Upper lobe of left lung (tissue), 6 donors: ENCODE measurements around the gene WDR49. TPM values are rescaled to one million over a fixed set of nuclear protein-coding genes. Genes with fewer than 3 reads are reported as not detected.

ENCODE experiments used
- ATAC-seq, 2 donors: fragments of 200-7000 bp; cut with Tn5 transposase; one replicate each; pipeline ENCODE4 v1.9.1; 2022; ENCODE audit warnings: mild to moderate bottlenecking in 2 of 2, moderate library complexity in 2 of 2; ENCODE audit not compliant: low FRiP score in 2 of 2
- DNase-seq, 2 donors: peaks; one replicate each; pipeline ENCODE4 v3.0.0-alpha.2; 2019 to 2020
- H3K27ac ChIP-seq, 4 donors: fragments of 200-600 bp; sonication (generic); one replicate each; pipeline ENCODE4 v1.5.1; 2016 to 2019
- H3K27me3 ChIP-seq, 4 donors: fragments of 200-600 bp; sonication (generic); one replicate each; pipeline ENCODE4 v1.5.1; 2017 to 2019
- H3K36me3 ChIP-seq, 4 donors: fragments of 200-600 bp; sonication (generic); one replicate each; pipeline ENCODE4 v1.5.1; 2016 to 2019
- H3K4me1 ChIP-seq, 4 donors: fragments of 200-600 bp; sonication (generic); one replicate each; pipeline ENCODE4 v1.5.1; 2018 to 2019
- H3K4me3 ChIP-seq, 4 donors: fragments of 200-600 bp; sonication (generic); one replicate each; pipeline ENCODE4 v1.5.1; 2017 to 2019; ENCODE audit warnings: mild to moderate bottlenecking in 2 of 4, moderate library complexity in 1 of 4
- H3K9me3 ChIP-seq, 4 donors: fragments of 200-600 bp; sonication (generic); one replicate each; pipeline ENCODE4 v1.5.1; 2018 to 2019
- CTCF ChIP-seq, 6 experiments: fragments of 450-650 bp in 4 of 6; fragments of 200-600 bp in 2 of 6; sonication (generic) in 2 of 6; IDR thresholded peaks; one replicate each; pipeline ENCODE4 v1.5.1; 2016 to 2019; ENCODE audit warnings: antibody characterized with exemption in 6 of 6
- EP300 ChIP-seq, 4 donors: sonication (generic); formaldehyde crosslinking; IDR thresholded peaks; one replicate each; pipeline ENCODE4 v1.5.1; 2017; ENCODE audit warnings: antibody characterized with exemption in 4 of 4, control low read depth in 2 of 4
- POLR2A ChIP-seq, 4 donors: fragments of 450-650 bp; IDR thresholded peaks; one replicate each; pipeline ENCODE4 v1.5.1; 2016 to 2017; ENCODE audit warnings: antibody characterized with exemption in 4 of 4, mild to moderate bottlenecking in 2 of 4
- POLR2AphosphoS5 ChIP-seq, 2 donors: sonication (generic); formaldehyde crosslinking; IDR thresholded peaks; one replicate each; pipeline ENCODE4 v1.5.1; 2017; ENCODE audit warnings: antibody characterized with exemption in 2 of 2
- WGBS, 2 donors: methylation state at CpG; one replicate each; pipeline ENCODE4 v1.1.5; 2017 to 2018; 5-methylcytosine and 5-hydroxymethylcytosine counted together
- total RNA-seq, 6 donors: library from RNA; depleted of rRNA in 4 of 6; stranded (reverse); fragments of >200 nt in 4 of 6; gene quantifications; one replicate each; pipeline versions ENCODE4 v1.1.0 to v1.2.1, GENCODE V29; 2016 to 2021
- donor health status: DM: no; HTN: no; CAD: no; lungs with moderate emphysema.
- donor health status: DM: no; HTN: yes; CAD: no; lungs with severe emphysema.

WDR49 gene
- total RNA-seq, 6 donors from 2014 or later: 2.6 to 37.3 (median 11.8) TPM

GRCh38 chr3:167491621-167492020 lies 162.1 kb downstream of the WDR49 start:
- Histone ChIP-seq H3K9me3 (no peaks in the 10 kb centered on the region), H3K4me3 (no peak overlapping the region), H3K27me3 (no peaks in the 10 kb centered on the region), H3K36me3 (no peaks in the 10 kb centered on the region), H3K4me1 (no peaks in the 10 kb centered on the region), H3K27ac (no peak overlapping the region)
- no peak for ATAC-seq
- no peak for DNase-seq
- TF ChIP-seq EP300 (IDR thresholded peaks at IDR 0.05): no peak
- TF ChIP-seq CTCF (IDR thresholded peaks at IDR 0.05): no peak

DNA sequence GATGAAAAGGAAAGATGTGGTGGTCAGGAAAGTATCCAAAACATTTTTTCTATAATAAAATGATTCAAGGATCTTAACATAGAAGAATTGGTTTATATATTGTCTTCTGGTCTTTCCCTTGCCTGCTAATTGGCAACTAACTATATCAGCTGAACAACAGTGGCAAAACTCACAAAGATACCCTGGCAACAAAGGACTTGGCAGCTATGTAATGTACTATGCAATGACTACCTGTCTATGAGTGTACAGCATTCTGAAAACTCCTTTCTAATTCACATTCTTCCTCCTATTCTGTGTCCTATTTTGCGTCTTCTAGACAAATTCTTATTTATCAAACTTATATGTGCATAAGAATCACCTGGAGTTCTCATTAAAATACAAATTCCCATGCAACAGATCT lies 164.2 kb downstream of the WDR49 start:
- ATAC-seq (no peak), DNase-seq (no peak)
- Histone ChIP-seq H3K27me3 (no peaks in the 10 kb centered on the region), H3K9me3 (no peaks in the 10 kb centered on the region), H3K36me3 (no peaks in the 10 kb centered on the region), H3K4me1 (no peaks in the 10 kb centered on the region), H3K27ac (no peak overlapping the region), H3K4me3 (no peak overlapping the region)
- TF ChIP-seq POLR2A (IDR thresholded peaks at IDR 0.05) (no peak), POLR2AphosphoS5 (IDR thresholded peaks at IDR 0.05) (no peak), CTCF (IDR thresholded peaks at IDR 0.05) (no peak), EP300 (IDR thresholded peaks at IDR 0.05) (no peak)
- 88 to 91% methylated on average over 1 of the region's 1 CpG for WGBS, 2 donors

- Histone ChIP-seq H3K36me3 (no peaks in the 10 kb centered on the region), H3K4me1 (no peaks in the 10 kb centered on the region), H3K27me3 (no peaks in the 10 kb centered on the region), H3K4me3 (no peak overlapping the region), H3K9me3 (no peaks in the 10 kb centered on the region), H3K27ac (no peak overlapping the region)
- ATAC-seq: no peak
- WGBS, 2 donors: 52 to 69% methylated on average over 3 of the region's 3 CpGs
- TF ChIP-seq POLR2A (IDR thresholded peaks at IDR 0.05) (no peak), CTCF (IDR thresholded peaks at IDR 0.05) (no peak), POLR2AphosphoS5 (IDR thresholded peaks at IDR 0.05) (no peak), EP300 (IDR thresholded peaks at IDR 0.05) (no peak)
- no peak for DNase-seq
Measured at GRCh38 chr3:167487556-167487955, 166.2 kb downstream of the WDR49 start.

- H3K9me3 ChIP-seq: no peaks in the 10 kb centered on the region
- H3K4me1 ChIP-seq: no peaks in the 10 kb centered on the region
- no peak overlapping the region for H3K4me3 ChIP-seq
- WGBS, 2 donors: 46% methylated on average over 2 of the region's 2 CpGs
- TF ChIP-seq EP300 (IDR thresholded peaks at IDR 0.05) (no peak), POLR2AphosphoS5 (IDR thresholded peaks at IDR 0.05) (no peak), CTCF (IDR thresholded peaks at IDR 0.05) (no peak), POLR2A (IDR thresholded peaks at IDR 0.05) (no peak)
- DNase-seq: no peak
- no peaks in the 10 kb centered on the region for H3K27me3 ChIP-seq
- ATAC-seq: no peak
- no peak overlapping the region for H3K27ac ChIP-seq
- no peaks in the 10 kb centered on the region for H3K36me3 ChIP-seq
Measured at GRCh38 chr3:167484551-167484950, 169.2 kb downstream of the WDR49 start.

DNA sequence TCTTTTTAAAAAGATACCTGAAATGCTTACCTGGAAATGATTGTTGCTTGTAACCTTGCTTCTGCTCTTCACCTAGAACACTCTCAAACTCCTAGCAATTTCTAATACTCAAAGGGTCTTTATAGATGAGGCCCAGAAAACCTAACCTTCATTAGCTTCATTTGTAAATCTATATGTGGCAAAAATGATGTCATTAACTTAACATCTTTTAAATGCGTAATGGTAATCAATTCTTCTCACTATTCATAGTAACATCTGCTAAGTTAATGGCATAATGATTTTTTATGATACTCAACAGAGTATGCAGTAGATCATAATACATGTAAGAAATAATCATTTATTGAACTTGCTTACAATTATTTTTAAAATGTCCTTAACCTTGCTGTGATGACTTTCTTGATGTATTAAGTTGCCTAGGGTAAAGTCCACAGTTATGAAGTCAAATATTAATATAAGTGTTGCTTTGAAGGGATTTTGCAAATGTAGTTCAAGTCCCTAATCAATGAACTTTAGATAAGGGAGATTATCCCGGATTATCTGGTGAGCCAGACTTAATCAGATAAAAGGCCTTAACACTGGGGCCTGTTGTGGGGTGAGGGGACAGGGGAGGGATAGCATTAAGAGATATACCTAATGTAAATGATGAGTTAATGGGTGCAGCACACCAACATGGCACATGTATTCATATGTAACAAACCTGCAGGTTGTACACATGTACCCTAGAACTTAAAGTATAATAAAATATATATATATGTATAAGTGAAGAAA lies 169.8 kb downstream of the WDR49 start:
- H3K4me3 ChIP-seq: no peak overlapping the region
- no peaks in the 10 kb centered on the region for H3K36me3 ChIP-seq
- 83% methylated on average over 2 of the region's 2 CpGs for WGBS, 2 donors
- no peak for TF ChIP-seq EP300 (IDR thresholded peaks at IDR 0.05)
- no peak for TF ChIP-seq POLR2A (IDR thresholded peaks at IDR 0.05)
- TF ChIP-seq CTCF (IDR thresholded peaks at IDR 0.05): no peak
- no peak for TF ChIP-seq POLR2AphosphoS5 (IDR thresholded peaks at IDR 0.05)
- H3K27me3 ChIP-seq: no peaks in the 10 kb centered on the region
- no peaks in the 10 kb centered on the region for H3K9me3 ChIP-seq
- no peaks in the 10 kb centered on the region for H3K4me1 ChIP-seq
- ATAC-seq (no peak), DNase-seq (no peak)
- no peak overlapping the region for H3K27ac ChIP-seq
